Mucosa of descending colon (tissue), 3 donors: Measurements from ENCODE around the gene MAP2K7. TPM values are rescaled to one million over a fixed set of nuclear protein-coding genes. Genes with fewer than 3 reads are reported as not detected.
"Not testable (repeated sequence)": the region's sequence is repeated elsewhere in the genome, so short reads cannot be mapped to it uniquely, and the experiment has no call there.

Source experiments
- ATAC-seq: fragments of 200-7000 bp; cut with Tn5 transposase; one replicate; pipeline ENCODE4 v1.9.1; 2020; ENCODE audit warnings: mild to moderate bottlenecking, moderate library complexity
- DNase-seq, 3 donors: peaks; one replicate each; pipeline ENCODE4 v3.0.0-alpha.2; 2020
- H3K36me3 ChIP-seq: fragments of 200-600 bp; one replicate; pipeline ENCODE4 v1.8.0; 2021; ENCODE audit warnings: low read depth, mild to moderate bottlenecking
- H3K4me1 ChIP-seq: fragments of 200-600 bp; one replicate; pipeline ENCODE4 v1.8.0; 2021; ENCODE audit warnings: low read depth, mild to moderate bottlenecking
- H3K4me3 ChIP-seq: fragments of 200-600 bp; one replicate; pipeline ENCODE4 v1.8.0; 2021; ENCODE audit warnings: mild to moderate bottlenecking
- H3K9me3 ChIP-seq: fragments of 200-600 bp; one replicate; pipeline ENCODE4 v1.8.0; 2021; ENCODE audit warnings: mild to moderate bottlenecking
- intact Hi-C, 2 donors: fragments of 100-400 bp; cut with DNase I in 1 of 2; cut with micrococcal nuclease in 1 of 2; formaldehyde crosslinking; loops; one replicate each; pipeline versions ENCODE4 v1.11.0 to v1.11.1; 2022; cut with DNase I, micrococcal nuclease
- total RNA-seq, 3 donors: library from RNA; stranded (reverse); fragmentation: NEBNext Ultra II Directional in 2 of 3; extraction: Animal tissue kit (Norgen Biotek cat#: 25700) in 2 of 3; gene quantifications; one replicate each; pipeline versions ENCODE4 v1.2.1 to v1.2.4, GENCODE V29; 2021 to 2023
- TF ChIP-seq, protein P1 (sequence below): fragments of 200-600 bp; IDR thresholded peaks from one replicate; pipeline ENCODE4 v1.8.0; 2022; ENCODE audit warnings: antibody characterized with exemption, mild to moderate bottlenecking
- donor health status: DM: no; HTN: no; CAD: no; lungs with moderate emphysema.
- donor health status: DM: no; HTN: no; CAD: no.
- donor health status: DM: no; HTN: yes; CAD: no.

Gene MAP2K7
- total RNA-seq, 3 donors from 2014 or later, result 31.5 to 49.2 (median 41.7) TPM

DNA sequence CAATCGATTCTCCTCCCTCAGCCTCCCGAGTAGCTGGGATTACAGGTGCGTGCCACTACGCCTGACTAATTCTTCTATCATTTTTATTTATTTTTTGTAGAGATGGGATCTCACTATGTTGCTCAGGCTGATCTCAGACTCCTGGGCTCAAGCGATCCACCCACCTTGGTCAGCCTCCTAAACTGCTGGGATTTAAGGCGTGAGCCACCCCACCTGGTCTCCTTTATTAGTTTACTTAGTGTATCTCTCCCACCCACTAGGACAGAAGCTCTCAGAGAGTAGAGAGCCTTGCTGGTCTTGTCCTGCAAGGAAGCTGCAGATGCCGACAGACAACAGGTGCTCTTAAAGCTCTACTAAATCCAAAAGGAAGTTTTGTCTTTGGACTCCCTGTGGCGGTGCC, 17.9 kb upstream of the MAP2K7 start:
- H3K36me3 ChIP-seq, result no peaks in the 10 kb centered on the region
- no peaks in the 10 kb centered on the region for H3K9me3 ChIP-seq
- DNase-seq (no peak), ATAC-seq (peak; percentile 6)
- TF ChIP-seq, protein P1, sequence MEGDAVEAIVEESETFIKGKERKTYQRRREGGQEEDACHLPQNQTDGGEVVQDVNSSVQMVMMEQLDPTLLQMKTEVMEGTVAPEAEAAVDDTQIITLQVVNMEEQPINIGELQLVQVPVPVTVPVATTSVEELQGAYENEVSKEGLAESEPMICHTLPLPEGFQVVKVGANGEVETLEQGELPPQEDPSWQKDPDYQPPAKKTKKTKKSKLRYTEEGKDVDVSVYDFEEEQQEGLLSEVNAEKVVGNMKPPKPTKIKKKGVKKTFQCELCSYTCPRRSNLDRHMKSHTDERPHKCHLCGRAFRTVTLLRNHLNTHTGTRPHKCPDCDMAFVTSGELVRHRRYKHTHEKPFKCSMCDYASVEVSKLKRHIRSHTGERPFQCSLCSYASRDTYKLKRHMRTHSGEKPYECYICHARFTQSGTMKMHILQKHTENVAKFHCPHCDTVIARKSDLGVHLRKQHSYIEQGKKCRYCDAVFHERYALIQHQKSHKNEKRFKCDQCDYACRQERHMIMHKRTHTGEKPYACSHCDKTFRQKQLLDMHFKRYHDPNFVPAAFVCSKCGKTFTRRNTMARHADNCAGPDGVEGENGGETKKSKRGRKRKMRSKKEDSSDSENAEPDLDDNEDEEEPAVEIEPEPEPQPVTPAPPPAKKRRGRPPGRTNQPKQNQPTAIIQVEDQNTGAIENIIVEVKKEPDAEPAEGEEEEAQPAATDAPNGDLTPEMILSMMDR, result no peak
- H3K4me1 ChIP-seq, result peaks cover 3% of the 10 kb centered on the region
- H3K4me3 ChIP-seq, result no peak overlapping the region
- intact Hi-C loops, result no loop called here

DNA sequence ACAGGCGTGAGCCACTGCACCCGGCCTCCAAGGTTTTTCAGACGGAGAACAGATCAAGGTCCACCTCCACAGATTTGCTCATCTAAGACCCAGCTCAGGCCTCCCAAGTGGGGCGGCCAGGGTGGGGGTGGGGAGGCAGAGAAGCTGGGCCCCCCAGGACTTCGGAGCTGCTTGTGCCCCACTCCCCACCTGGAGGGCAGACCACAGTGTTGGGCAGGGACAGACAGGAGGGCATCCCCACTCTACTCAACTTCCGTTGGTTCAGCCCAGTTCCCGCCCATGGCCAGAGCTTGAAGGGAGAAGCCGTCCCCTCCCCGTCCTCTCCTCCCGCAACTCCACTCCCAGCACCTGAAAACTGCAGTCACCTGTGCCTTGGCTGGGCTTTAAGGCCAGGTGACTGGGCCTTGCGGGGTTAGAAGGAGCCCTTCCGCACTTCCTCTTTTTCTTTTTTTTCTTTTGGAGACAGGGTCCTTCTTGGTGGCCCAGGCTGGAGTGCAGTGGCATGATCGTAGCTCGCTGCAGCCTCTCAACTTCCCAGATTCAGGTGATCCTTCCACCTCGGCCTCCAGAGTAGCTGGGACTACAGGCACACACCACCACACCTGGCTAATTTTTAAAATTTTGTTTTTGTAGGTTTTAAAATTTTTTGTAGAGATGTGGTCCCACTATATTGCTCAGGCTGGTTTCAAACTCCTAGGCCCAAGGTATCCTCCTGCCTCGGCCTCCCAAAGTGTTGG, 16.1 kb upstream of the MAP2K7 start:
- H3K9me3 ChIP-seq, result no peaks in the 10 kb centered on the region
- TF ChIP-seq, protein P1, result no peak
- DNase-seq, result no peak
- no peak for ATAC-seq
- intact Hi-C loops, result no loop called here
- no peaks in the 10 kb centered on the region for H3K36me3 ChIP-seq
- H3K4me3 ChIP-seq, result no peak overlapping the region
- H3K4me1 ChIP-seq, result peaks cover 3% of the 10 kb centered on the region

DNA sequence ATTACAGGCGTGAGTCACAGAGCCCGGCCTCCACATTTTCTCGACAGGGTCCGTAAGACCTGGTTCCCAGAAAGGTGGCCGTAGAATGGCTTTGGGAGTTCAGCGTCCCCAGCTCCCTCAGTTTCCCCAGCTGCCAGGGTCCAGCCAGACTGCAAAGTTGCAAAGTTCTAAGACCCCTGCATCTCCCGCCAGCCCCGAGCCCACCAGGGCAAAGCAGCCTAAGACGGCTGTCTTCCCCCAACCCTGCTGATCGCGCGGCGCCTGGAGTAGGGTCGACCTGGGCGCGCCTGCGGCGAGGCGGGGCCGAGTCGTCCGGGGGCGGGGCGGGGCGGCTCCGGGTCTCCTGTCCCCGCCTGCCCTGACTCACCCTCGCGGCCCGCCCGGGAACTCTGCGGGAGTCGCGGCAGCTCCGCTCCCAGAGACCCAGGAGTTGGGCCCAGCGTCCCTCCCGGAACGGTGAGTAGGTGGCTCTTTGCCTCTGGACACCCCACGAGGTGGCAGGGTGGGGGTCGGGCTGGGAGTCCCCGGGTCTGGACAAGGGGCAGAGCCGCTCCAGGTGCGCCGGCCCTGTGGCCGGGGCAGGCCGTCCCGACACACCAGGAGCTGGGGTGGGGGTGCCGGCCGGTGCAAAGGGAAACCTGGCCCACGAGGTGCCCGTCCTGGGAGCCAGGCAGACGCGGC, 15.4 kb upstream of the MAP2K7 start, which contains the start of gene LRRC8E:
TSS of gene LRRC8E (plus strand) at position 366 of the 681 bp plus-strand sequence. CDS start 7,094 bp downstream, outside the sequence.
- ATAC-seq, result peak; percentile 98
- H3K36me3 ChIP-seq, result no peaks in the 10 kb centered on the region
- H3K4me3 ChIP-seq, result no peak within 1 kb of the TSS
- DNase-seq, result peak; percentile 70 to 82 (median 70)
- H3K9me3 ChIP-seq, result no peaks in the 10 kb centered on the region
- peaks cover 3% of the 10 kb centered on the region for H3K4me1 ChIP-seq
- intact Hi-C loops, result no loop called here
- TF ChIP-seq, protein P1, result no peak

DNA sequence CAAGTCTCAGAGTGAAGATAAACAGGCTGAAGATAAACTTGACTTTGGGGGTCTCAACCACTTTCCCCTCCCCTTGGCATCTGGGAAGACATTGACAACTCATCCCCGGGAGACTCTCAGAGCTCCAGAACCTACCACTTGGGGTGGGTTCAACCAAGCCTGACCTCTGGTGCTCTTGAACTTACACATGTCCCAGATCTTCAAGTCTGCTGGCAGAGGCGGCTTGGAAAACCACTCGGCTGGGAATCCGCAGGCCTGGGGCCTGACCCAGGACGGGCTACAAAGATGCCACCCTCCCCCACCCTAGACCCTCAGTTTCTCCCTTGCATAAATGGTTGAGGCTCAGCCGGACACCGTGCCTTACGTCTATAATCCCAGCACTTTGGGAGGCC, 14.9 kb upstream of the MAP2K7 start:
- Histone ChIP-seq H3K9me3 (no peaks in the 10 kb centered on the region), H3K4me1 (peaks cover 3% of the 10 kb centered on the region), H3K36me3 (no peaks in the 10 kb centered on the region), H3K4me3 (no peak overlapping the region)
- TF ChIP-seq, protein P1, result no peak
- DNase-seq, result no peak
- intact Hi-C loops, result no loop called here
- ATAC-seq, result no peak

DNA sequence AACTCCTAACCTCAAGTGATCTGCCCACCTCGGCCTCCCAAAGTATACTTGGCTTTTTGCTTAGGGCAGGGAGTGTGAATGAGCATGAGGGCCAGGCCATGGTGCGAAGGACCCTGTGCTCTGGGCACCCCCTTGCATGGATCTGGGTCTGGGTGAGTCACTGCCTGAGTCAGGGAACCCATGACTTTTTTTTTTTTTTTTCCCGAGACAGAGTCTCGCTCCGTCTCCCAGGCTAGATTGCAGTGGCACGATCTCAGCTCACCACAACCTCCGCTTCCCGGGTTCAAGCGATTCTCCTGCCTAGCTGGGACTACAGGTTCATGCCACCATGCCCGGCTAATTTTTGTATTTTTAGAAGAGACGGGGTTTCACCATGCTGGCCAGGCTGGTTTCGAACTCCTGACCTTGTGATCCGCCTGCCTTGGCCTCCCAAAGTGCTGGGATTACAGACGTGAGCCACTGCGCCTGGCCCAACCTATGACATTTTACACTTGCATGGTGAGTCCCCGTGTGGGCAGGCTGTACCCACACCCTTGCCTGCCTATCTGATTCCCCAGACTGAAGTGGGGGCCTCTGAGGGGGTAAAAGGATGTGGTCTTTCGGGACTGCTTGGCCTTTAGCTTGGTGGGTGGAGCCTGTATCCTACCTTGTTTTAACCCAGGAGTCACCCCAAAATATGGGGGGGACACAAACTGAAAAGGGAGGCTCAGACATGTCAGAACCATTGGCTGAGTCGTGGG, 10.1 kb upstream of the MAP2K7 start:
- H3K4me1 ChIP-seq, H3K9me3 ChIP-seq, H3K4me3 ChIP-seq, H3K36me3 ChIP-seq, DNase-seq, ATAC-seq, intact Hi-C loops: not testable (repeated sequence)
